HG03064 (cell line): Measurements from ENCODE around the gene FAM111A.
"Not testable (repeated sequence)": the region's sequence is repeated elsewhere in the genome, so short reads cannot be mapped to it uniquely, and the experiment has no call there.

Experiments
- ATAC-seq: cut with Tn5 transposase; IDR thresholded peaks from one replicate; pipeline ENCODE4 v1.9.1; 2021; ENCODE audit warnings: low read depth; ENCODE audit not compliant: unreplicated experiment

The FAM111A gene, protein sequence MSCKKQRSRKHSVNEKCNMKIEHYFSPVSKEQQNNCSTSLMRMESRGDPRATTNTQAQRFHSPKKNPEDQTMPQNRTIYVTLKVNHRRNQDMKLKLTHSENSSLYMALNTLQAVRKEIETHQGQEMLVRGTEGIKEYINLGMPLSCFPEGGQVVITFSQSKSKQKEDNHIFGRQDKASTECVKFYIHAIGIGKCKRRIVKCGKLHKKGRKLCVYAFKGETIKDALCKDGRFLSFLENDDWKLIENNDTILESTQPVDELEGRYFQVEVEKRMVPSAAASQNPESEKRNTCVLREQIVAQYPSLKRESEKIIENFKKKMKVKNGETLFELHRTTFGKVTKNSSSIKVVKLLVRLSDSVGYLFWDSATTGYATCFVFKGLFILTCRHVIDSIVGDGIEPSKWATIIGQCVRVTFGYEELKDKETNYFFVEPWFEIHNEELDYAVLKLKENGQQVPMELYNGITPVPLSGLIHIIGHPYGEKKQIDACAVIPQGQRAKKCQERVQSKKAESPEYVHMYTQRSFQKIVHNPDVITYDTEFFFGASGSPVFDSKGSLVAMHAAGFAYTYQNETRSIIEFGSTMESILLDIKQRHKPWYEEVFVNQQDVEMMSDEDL

DNA sequence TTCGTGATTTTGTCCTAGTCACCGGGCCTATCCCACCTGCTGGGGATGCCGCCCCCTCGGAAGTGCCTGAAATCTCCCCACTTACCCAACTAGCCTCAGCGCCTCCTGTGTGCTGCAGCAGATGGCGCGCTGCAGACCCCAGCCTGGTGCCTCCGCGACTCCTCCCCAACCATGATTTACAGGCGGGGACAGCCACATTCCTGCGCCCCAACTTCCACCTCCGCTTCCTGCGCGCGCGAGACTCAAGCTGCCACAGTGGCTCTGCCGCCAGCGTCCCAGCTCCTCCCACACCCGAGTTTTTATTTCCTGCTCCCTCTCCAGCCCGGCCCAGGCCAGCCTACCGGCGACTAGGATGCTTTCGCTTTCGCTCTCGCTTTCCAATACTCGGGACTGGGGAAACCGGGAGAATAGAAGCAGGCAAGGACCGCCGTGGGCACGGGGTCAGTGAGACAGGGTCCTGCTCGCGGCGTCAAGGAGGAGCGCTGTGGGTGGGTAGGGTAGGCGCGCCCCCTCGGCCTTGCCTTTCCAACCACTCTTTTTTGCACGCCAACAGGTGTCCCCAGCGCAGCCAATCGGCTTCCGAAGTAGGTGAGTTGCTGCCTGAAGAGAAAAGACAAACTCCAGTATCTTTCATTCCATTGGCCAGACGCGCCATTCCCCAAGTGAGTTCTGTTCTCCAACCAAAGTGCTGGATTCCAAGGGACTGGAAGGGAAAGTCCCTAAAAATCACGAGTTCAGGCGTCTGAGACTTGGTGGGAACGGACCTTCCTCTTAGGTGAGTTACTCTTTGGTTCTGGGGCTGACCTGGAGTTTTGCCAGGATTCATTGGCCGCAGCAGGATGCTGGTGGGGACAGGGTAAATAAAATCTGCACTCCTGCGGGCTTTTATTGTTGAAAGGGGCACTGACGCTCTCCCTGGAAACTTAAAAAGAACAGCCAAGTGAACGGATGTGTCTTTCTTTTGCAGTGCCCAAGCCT lies at the start of gene FAM111A:
FAM111A (plus strand) TSS at position 327 of the 978 bp plus-strand sequence. CDS start 6,017 bp downstream, outside the sequence.
- ATAC-seq: peak; percentile 78

DNA sequence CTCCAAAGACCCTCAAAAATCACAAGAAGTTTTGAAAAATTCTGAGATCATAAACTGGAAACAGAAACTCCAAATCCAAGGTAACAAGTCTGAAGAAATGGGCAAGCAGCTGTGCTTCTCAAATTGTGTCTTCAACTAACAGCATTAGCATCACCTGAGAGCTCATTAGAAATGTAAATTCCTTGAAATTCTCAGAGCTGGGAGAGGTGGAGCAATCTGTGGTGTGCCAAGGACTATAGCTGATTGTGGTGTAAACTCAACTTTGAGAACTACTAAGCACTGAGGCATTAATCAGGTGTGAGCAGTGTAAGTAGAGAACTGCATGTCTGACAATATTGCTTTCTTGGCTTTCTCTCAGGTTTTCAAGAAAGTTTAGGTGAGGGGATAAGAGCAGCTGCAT lies 49.1 kb upstream of the FAM111A start:
- ATAC-seq: not testable (repeated sequence)

- ATAC-seq: not testable (repeated sequence)
Measured at GRCh38 chr11:59095225-59095624, 47.4 kb upstream of the FAM111A start.

GRCh38 chr11:59095972-59096575 lies 46.6 kb upstream of the FAM111A start:
- ATAC-seq: not testable (repeated sequence)

DNA sequence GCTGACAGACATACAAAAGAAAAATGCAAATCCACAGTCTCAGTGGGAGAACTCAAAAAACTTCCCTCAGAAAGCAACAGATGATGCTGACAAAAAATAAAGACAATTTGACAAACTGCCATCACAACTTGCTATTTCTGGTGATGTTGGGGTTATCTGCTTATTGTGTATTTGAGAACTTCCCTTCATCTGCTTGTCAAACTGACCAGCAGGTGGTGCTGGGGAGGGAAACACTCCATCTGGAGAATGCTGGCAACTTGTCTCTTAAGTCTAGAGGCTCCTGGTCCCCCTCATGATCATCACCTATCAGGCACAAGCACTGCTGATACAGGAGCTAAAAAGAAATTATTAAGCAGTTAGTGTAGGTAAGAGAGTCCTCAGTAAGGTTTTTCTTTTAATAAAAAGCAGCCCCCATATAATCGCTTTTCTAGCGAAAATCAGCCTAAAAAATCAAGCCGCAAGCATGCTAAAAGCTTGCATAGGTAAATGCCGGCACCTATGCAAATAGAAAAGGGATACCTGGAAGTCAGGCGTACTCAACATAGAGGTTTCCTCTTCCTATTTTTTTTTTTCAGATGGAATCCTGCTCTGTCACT lies 45.4 kb upstream of the FAM111A start:
- peak; percentile 42 for ATAC-seq

DNA sequence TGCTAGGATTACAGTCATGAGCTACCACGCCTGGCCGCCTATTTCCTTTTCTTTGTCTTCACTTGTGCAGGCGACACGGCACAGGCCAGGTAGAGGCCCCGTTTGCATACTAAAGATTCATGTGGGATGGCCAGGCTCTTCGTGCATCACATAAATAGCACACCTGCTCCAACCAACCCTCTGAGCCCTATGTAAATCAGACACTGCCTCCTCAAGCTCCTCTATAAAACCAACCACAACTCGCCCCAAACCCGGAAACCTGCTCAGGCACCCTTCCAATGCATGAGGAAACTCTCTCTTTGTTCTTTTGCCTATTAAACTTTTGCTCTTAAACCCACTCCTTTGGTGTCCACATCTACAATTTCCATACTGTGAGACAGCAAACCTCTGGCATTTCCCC lies 44.7 kb upstream of the FAM111A start:
- ATAC-seq: not testable (repeated sequence)

DNA sequence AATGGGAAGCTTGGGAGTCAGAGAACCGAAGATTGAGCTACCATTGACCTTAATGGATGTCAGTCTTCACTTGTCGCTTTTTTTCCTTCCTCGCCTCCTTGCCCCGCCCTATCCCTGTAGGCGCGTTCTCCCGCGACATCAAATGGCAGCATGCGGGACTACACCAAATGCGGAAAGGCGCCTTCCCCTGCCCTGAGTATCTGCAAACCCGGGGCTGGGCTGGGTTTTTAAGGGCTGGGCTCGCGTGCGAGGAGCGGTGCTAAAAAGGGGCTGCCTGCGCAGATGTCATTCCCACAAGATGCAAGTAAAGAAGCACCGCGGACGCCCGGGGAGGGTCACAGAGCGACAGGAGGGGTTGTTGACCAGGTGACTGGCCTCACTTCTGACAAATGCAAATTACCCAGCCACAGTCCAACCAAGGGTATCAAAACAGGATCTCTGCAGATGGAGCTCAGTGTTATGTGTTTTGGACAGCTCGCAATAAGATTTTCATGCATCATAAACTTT lies 40.3 kb upstream of the FAM111A start:
- peak; percentile 60 for ATAC-seq

- peak; percentile 69 for ATAC-seq
Measured at GRCh38 chr11:59106363-59107336, 36.0 kb upstream of the FAM111A start, which contains the start of gene FAM111B. Gene FAM111B, plus strand, starts transcription at chr11:59107237. Its CDS starts 2,389 bp downstream, at chr11:59109626.

GRCh38 chr11:59107721-59108120 lies 34.9 kb upstream of the FAM111A start:
- ATAC-seq: peak; percentile 32

GRCh38 chr11:59112494-59112893 lies 30.2 kb upstream of the FAM111A start:
- ATAC-seq: no peak

DNA sequence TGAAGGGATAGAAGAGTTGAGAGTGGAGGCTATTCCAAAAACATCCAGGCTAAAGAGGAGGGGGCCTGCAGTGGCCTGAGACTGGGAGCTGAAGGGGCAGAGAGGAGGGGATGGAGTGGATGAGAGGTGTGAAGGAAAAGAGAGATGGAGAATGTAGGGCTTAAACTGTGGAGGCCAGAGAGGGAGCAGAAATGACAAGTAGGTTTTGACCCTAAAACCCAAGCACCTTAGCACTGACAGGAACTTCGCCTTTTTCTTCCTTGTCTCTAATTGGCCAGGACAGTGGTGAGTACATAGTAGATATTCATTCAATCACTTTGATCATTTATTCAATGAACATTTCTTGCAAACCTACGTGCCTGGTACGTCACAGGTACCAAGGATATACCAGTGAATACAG lies 28.3 kb upstream of the FAM111A start:
- ATAC-seq: no peak

- no peak for ATAC-seq
Measured at GRCh38 chr11:59115553-59115952, 27.1 kb upstream of the FAM111A start.

DNA sequence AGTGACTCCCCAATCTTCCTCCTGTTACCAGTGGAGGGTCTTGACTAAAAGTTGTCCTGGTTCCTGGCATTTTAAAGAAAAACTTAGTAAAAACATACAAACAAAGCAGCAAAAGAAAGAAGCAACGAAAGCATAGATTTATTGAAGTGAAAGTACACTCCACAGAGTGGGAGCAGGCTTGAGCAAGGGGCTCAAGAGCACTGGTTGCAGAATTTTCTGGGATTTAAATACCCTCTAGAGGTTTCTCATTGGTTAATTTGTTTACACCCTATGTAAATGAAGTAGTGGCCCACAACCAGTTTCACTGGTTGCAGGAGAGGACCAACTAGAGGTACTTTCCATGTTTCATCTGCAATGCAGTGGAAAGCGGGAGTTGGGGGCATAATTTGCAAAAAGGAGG lies 24.9 kb upstream of the FAM111A start:
- ATAC-seq: no peak

DNA sequence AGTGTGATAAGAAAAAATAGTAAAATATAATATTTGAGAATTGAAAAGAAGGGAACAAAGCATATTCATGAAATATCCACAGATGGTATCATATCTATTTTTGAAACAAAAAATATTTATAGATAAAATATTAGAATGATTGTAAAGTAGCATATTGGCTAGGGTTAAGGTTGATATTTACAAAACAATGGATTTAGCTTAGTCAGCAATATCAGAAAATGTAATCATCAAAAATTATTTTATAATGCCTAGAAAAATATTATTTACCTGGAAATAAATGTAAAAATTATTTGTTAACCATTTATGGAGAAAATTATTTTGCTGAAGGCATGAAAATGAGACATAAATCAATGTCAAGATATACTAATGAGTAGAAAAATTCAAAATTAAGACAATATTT lies 22.8 kb upstream of the FAM111A start:
- ATAC-seq: no peak

- peak; percentile 93 for ATAC-seq
Measured at GRCh38 chr11:59135648-59136461, 6.8 kb upstream of the FAM111A start.

DNA sequence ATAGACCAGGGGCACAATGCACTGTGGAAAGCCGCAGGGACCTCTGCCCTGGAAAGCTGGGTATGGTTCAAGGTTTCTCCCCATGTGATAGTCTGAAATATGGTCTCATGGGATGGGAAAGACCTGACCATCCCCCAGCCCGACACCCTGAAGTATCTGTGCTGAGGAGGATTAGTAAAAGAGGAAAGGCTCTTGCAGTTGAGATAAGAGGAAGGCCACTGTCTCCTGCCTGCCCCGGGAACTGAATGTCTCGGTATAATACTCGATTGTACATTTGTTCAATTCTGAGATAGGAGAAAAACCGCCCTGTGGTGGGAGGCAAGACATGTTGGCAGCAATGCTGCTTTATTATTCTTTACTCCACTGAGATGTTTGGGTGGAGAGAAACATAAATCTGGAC lies 6.1 kb upstream of the FAM111A start:
- not testable (repeated sequence) for ATAC-seq

DNA sequence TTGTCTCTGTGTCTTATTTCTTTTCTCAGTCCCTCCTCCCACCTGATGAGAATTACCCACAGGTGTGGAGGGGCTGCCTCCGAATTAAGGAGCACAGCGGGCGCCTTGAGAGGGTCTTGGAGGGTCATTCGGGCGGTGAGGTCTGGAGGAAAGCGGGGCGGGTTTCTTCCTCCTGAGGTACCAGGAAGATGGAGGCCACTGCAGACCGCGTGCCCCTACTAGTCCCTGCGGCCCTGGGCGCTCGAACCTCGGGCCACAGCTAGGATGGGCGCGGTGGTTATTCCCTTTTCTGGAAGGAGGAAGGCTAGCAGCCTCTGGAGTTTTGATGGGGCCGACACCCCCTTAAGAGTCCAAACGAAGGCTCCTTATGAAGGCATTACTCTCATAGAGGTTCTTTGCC lies 5.5 kb upstream of the FAM111A start:
- ATAC-seq: no peak

DNA sequence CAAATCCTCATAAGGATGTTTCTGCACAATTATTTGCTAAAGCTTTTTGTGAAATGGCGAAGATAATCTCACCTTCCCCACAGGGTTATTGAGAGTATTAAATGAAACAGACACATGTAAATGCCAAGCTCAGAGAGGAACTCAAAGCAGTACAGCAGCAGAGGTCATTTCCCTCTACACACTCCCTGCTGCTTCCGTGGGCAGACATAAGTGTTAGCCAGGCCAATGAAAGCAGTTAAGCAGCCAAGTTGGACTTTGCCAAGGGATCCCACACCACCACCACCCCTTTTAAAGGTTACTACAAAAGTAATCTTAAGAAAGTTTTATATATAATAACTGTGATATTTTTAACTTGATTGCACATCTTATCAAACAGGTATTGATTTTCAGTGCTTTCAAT lies 4.0 kb upstream of the FAM111A start:
- no peak for ATAC-seq
